Uterus (tissue), 2 donors: ENCODE results near the gene SEPTIN5.

Experiments
- POLR2A ChIP-seq, 2 donors: fragments of 450-650 bp; IDR thresholded peaks; one replicate each; pipeline ENCODE4 v1.6.1; 2016; ENCODE audit warnings: antibody characterized with exemption in 2 of 2, mild to moderate bottlenecking in 1 of 2, moderate library complexity in 1 of 2
- TF ChIP-seq, protein P1 (sequence below), 4 experiments: fragments of 200-600 bp in 2 of 4; fragments of 450-650 bp in 2 of 4; sonication (generic) in 2 of 4; IDR thresholded peaks; one replicate each; pipeline ENCODE4 v1.5.1; 2016 to 2019; ENCODE audit warnings: antibody characterized with exemption in 4 of 4, mild to moderate bottlenecking in 2 of 4, moderate library complexity in 1 of 4

- TF ChIP-seq, protein P1, sequence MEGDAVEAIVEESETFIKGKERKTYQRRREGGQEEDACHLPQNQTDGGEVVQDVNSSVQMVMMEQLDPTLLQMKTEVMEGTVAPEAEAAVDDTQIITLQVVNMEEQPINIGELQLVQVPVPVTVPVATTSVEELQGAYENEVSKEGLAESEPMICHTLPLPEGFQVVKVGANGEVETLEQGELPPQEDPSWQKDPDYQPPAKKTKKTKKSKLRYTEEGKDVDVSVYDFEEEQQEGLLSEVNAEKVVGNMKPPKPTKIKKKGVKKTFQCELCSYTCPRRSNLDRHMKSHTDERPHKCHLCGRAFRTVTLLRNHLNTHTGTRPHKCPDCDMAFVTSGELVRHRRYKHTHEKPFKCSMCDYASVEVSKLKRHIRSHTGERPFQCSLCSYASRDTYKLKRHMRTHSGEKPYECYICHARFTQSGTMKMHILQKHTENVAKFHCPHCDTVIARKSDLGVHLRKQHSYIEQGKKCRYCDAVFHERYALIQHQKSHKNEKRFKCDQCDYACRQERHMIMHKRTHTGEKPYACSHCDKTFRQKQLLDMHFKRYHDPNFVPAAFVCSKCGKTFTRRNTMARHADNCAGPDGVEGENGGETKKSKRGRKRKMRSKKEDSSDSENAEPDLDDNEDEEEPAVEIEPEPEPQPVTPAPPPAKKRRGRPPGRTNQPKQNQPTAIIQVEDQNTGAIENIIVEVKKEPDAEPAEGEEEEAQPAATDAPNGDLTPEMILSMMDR (IDR thresholded peaks at IDR 0.05), result no peak
- no peak for TF ChIP-seq POLR2A (IDR thresholded peaks at IDR 0.05)
Measured at GRCh38 chr22:19719050-19719482, 4.8 kb downstream of the SEPTIN5 start.
